ENCODE measurements around the gene ALPK3. TPM values are rescaled to one million over a fixed set of nuclear protein-coding genes. Genes with fewer than 3 reads are reported as not detected.

Gene ALPK3
- total RNA-seq, 1 experiment from 2014 or later = 2.0 TPM

GRCh38 chr15:84855136-84855535 lies 38.0 kb downstream of the ALPK3 start:
- H3K4me2 ChIP-seq (ENCODE audit: low read length) = no peak overlapping the region
- H3K27me3 ChIP-seq (ENCODE audit: insufficient read depth, low read length) = no peaks in the 10 kb centered on the region
- H2AFZ ChIP-seq (ENCODE audit: low read depth, low read length, poor library complexity, severe bottlenecking) = no peak overlapping the region
- no peak overlapping the region for H3K27ac ChIP-seq (ENCODE audit: low read depth, low read length)
- ATAC-seq (no peak), DNase-seq (ENCODE audit: low read depth, low spot score) (no peak)
- CTCF ChIA-PET = no interaction called here
- no peaks in the 10 kb centered on the region for H3K36me3 ChIP-seq (ENCODE audit: control insufficient read depth in 1 of 2, insufficient read depth in 2 of 2, low read length in 2 of 2)
- RAD21 ChIA-PET (ENCODE audit: low non-redundant PET in 1 of 2, low total read pairs in 2 of 2, uncharacterized antibody in 2 of 2, unreplicated experiment in 2 of 2) = no interaction called here
- POLR2A ChIA-PET = no interaction called here
- no peaks in the 10 kb centered on the region for H3K9me3 ChIP-seq (ENCODE audit: control insufficient read depth in 1 of 2, insufficient read depth in 1 of 2, low read depth in 1 of 2, low read length in 2 of 2)
- no TSS peak for BruUV-seq (replicated peaks)
- no peak overlapping the region for H3K4me3 ChIP-seq (replicated peaks in 1 of 2; ENCODE audit: low read depth in 1 of 2, low read length in 2 of 2)
- no peak for TF ChIP-seq TCF7L2 (IDR thresholded peaks at IDR 0.05; ENCODE audit: borderline replicate concordance, extremely low read depth, insufficient read depth, insufficient read length)
- TF ChIP-seq REST (IDR thresholded peaks at IDR 0.05; ENCODE audit: low read depth) = no peak
- TF ChIP-seq POLR2AphosphoS5 (IDR thresholded peaks at IDR 0.05; ENCODE audit: low read depth, low read length) = no peak
- TF ChIP-seq CBX3 (IDR thresholded peaks at IDR 0.05; ENCODE audit: low read depth) = no peak
- no peak for TF ChIP-seq YY1 (IDR thresholded peaks at IDR 0.05; ENCODE audit: extremely low read depth, insufficient replicate concordance, low read depth, low read length)
- TF ChIP-seq SRF (IDR thresholded peaks at IDR 0.05; ENCODE audit: low read depth) = no peak
- no peak for TF ChIP-seq RAD21 (IDR thresholded peaks at IDR 0.05; ENCODE audit: low read depth)
- no peak for TF ChIP-seq EGR1 (IDR thresholded peaks at IDR 0.05; ENCODE audit: low read depth)
- no peak for TF ChIP-seq ZNF274 (IDR thresholded peaks at IDR 0.05; ENCODE audit: low read depth, low read length)
- TF ChIP-seq SP1 (IDR thresholded peaks at IDR 0.05; ENCODE audit: low read depth) = no peak
- no peak for TF ChIP-seq SIN3A (IDR thresholded peaks at IDR 0.05; ENCODE audit: low read depth)
- no peak for TF ChIP-seq EZH2 (IDR thresholded peaks at IDR 0.05)
- no peak for TF ChIP-seq ZFX (IDR thresholded peaks at IDR 0.05)
- no peak for TF ChIP-seq CTCF (IDR thresholded peaks at IDR 0.05 in 2 of 3, conservative IDR thresholded peaks at IDR 0.05 in 1 of 3; ENCODE audit: borderline replicate concordance in 1 of 3, insufficient read depth in 1 of 3, low read depth in 2 of 3, low read length in 2 of 3)
- intact Hi-C loops (cut with micrococcal nuclease) = no loop called here
- no peaks in the 10 kb centered on the region for H3K79me2 ChIP-seq (ENCODE audit: insufficient read depth, low read length)
- H4K20me1 ChIP-seq (ENCODE audit: insufficient read depth) = no peaks in the 10 kb centered on the region
- H3K9me2 ChIP-seq (ENCODE audit: insufficient read depth) = no peaks in the 10 kb centered on the region
- no peak overlapping the region for H3K9ac ChIP-seq (ENCODE audit: low read length)
- H3K4me1 ChIP-seq (ENCODE audit: control insufficient read depth in 1 of 2, insufficient read depth in 2 of 2, low read length in 2 of 2) = peaks cover 25 to 33% of the 10 kb centered on the region in 2 experiments
